H9 (cell line): Measurements from ENCODE around the gene BASP1. TPM values are rescaled to one million over a fixed set of nuclear protein-coding genes. Genes with fewer than 3 reads are reported as not detected.
"Not testable (repeated sequence)": the region's sequence is repeated elsewhere in the genome, so short reads cannot be mapped to it uniquely, and the experiment has no call there.

ENCODE experiments used
- DNase-seq: peaks from one replicate; pipeline ENCODE4 v3.0.0-alpha.2; 2017
- H2AFZ ChIP-seq: one replicate; pipeline ENCODE4 v1.6.1; 2013; ENCODE audit warnings: mild to moderate bottlenecking, low read length, control low read depth, moderate library complexity
- H2AK5ac ChIP-seq: 2 replicates; pipeline ENCODE4 v1.6.1; 2013; ENCODE audit warnings: low read length, control low read depth, mixed read lengths; ENCODE audit not compliant: insufficient read length
- H2BK120ac ChIP-seq: one replicate; pipeline ENCODE4 v1.6.1; 2013; ENCODE audit warnings: low read depth, mild to moderate bottlenecking, low read length, control low read depth, inconsistent platforms; ENCODE audit not compliant: poor library complexity, severe bottlenecking
- H2BK12ac ChIP-seq: 2 replicates; pipeline ENCODE4 v1.6.1; 2013; ENCODE audit warnings: low read length, control low read depth, mixed read lengths, low read depth; ENCODE audit not compliant: insufficient read length
- H2BK15ac ChIP-seq: 2 replicates; pipeline ENCODE4 v1.6.1; 2013; ENCODE audit warnings: low read depth, low read length, control low read depth
- H2BK20ac ChIP-seq: one replicate; pipeline ENCODE4 v1.6.1; 2013; ENCODE audit warnings: low read depth, mild to moderate bottlenecking, low read length, control low read depth, inconsistent platforms; ENCODE audit not compliant: poor library complexity, severe bottlenecking
- H2BK5ac ChIP-seq: 2 replicates; pipeline ENCODE4 v1.6.1; 2013; ENCODE audit warnings: low read length, control low read depth, mixed read lengths; ENCODE audit not compliant: insufficient read length
- H3K14ac ChIP-seq: 2 replicates; pipeline ENCODE4 v1.6.1; 2013; ENCODE audit warnings: low read length, control low read depth; ENCODE audit not compliant: insufficient read depth
- H3K18ac ChIP-seq: 2 replicates; pipeline ENCODE4 v1.6.1; 2013; ENCODE audit warnings: low read depth, mild to moderate bottlenecking, mixed read lengths, low read length, control low read depth; ENCODE audit not compliant: insufficient read length
- H3K23ac ChIP-seq: 2 replicates; pipeline ENCODE4 v1.6.1; 2013; ENCODE audit warnings: low read length, control low read depth, mixed read lengths, low read depth; ENCODE audit not compliant: insufficient read length
- H3K23me2 ChIP-seq: 2 replicates; pipeline ENCODE4 v1.6.1; 2013; ENCODE audit warnings: low read depth, mild to moderate bottlenecking, mixed read lengths, low read length, control low read depth; ENCODE audit not compliant: insufficient read length, poor library complexity, severe bottlenecking
- H3K27ac ChIP-seq: 2 replicates; pipeline ENCODE4 v1.5.1; 2013; ENCODE audit warnings: low read length, control low read depth, mixed read lengths, low read depth; ENCODE audit not compliant: insufficient read length
- H3K27me3 ChIP-seq: 2 replicates; pipeline ENCODE4 v1.6.1; 2013; ENCODE audit warnings: low read length, control low read depth, inconsistent platforms; ENCODE audit not compliant: insufficient read depth
- H3K4ac ChIP-seq: 2 replicates; pipeline ENCODE4 v1.6.1; 2013; ENCODE audit warnings: low read depth, mild to moderate bottlenecking, control low read depth, inconsistent platforms, low read length, moderate library complexity
- H3K4me1 ChIP-seq: 2 replicates; pipeline ENCODE4 v1.6.1; 2013; ENCODE audit warnings: low read length, control low read depth, inconsistent platforms; ENCODE audit not compliant: insufficient read depth
- H3K4me2 ChIP-seq: 2 replicates; pipeline ENCODE4 v1.6.1; 2013; ENCODE audit warnings: low read length, control low read depth, mixed read lengths; ENCODE audit not compliant: insufficient read length, insufficient read depth
- H3K56ac ChIP-seq: 2 replicates; pipeline ENCODE4 v1.6.1; 2013; ENCODE audit warnings: low read depth, mild to moderate bottlenecking, mixed read lengths, low read length, control low read depth; ENCODE audit not compliant: insufficient read length
- H3K79me1 ChIP-seq: 2 replicates; pipeline ENCODE4 v1.6.1; 2013; ENCODE audit warnings: low read depth, mild to moderate bottlenecking, moderate library complexity, low read length, control low read depth, inconsistent platforms; ENCODE audit not compliant: insufficient read depth, poor library complexity, severe bottlenecking
- H3K79me2 ChIP-seq: 2 replicates; pipeline ENCODE4 v1.6.1; 2013; ENCODE audit warnings: low read length, control low read depth, inconsistent platforms; ENCODE audit not compliant: insufficient read depth
- H3K9ac ChIP-seq: 2 replicates; pipeline ENCODE4 v1.6.1; 2013; ENCODE audit warnings: low read length, control low read depth, mixed read lengths; ENCODE audit not compliant: insufficient read length; ENCODE audit errors: extremely low read depth
- H3K9me3 ChIP-seq: one replicate; pipeline ENCODE4 v1.6.1; 2013; ENCODE audit warnings: low read depth, low read length, inconsistent platforms; ENCODE audit not compliant: control insufficient read depth
- H3T11ph ChIP-seq: one replicate; pipeline ENCODE4 v1.6.1; 2013; ENCODE audit warnings: mild to moderate bottlenecking, low read length, control low read depth, inconsistent platforms
- H4K20me1 ChIP-seq: one replicate; pipeline ENCODE4 v1.6.1; 2013; ENCODE audit not compliant: control insufficient read depth, insufficient read length, insufficient read depth
- H4K5ac ChIP-seq: 2 replicates; pipeline ENCODE4 v1.6.1; 2013; ENCODE audit warnings: low read depth, mild to moderate bottlenecking, mixed read lengths, low read length, control low read depth; ENCODE audit not compliant: insufficient read length
- H4K8ac ChIP-seq: replicated peaks from 2 replicates; pipeline ENCODE4 v1.6.1; 2013; ENCODE audit warnings: low read length, control low read depth, mixed read lengths, low read depth; ENCODE audit not compliant: insufficient read length
- H4K91ac ChIP-seq: 2 replicates; pipeline ENCODE4 v1.6.1; 2013; ENCODE audit warnings: low read depth, mild to moderate bottlenecking, moderate library complexity, mixed read lengths, low read length, control low read depth; ENCODE audit not compliant: insufficient read length
- H3K27ac Mint-ChIP-seq, 3 experiments: 2 replicates in 2 of 3; 3 replicates in 1 of 3; pipeline ENCODE4 v1.8.0; 2020 to 2021; ENCODE audit warnings: mixed read lengths in 3 of 3, mild to moderate bottlenecking in 1 of 3, moderate library complexity in 1 of 3
- H3K27me3 Mint-ChIP-seq: 2 replicates; pipeline ENCODE4 v1.8.0; 2021; ENCODE audit warnings: low read depth, mild to moderate bottlenecking, moderate library complexity, mixed read lengths
- H3K36me3 Mint-ChIP-seq, 3 experiments: 2 replicates in 2 of 3; 3 replicates in 1 of 3; pipeline ENCODE4 v1.8.0; 2020 to 2021; ENCODE audit warnings: low read depth in 3 of 3, mixed read lengths in 3 of 3; ENCODE audit not compliant: insufficient read depth in 1 of 3
- H3K4me1 Mint-ChIP-seq, 2 experiments: 2 replicates each; pipeline ENCODE4 v1.8.0; 2020; ENCODE audit warnings: mixed read lengths in 2 of 2
- H3K4me3 Mint-ChIP-seq, 2 experiments: 2 replicates in 1 of 2; 3 replicates in 1 of 2; pipeline ENCODE4 v1.8.0; 2020 to 2021; ENCODE audit warnings: mild to moderate bottlenecking in 2 of 2, mixed read lengths in 2 of 2, moderate library complexity in 1 of 2
- H3K9me3 Mint-ChIP-seq, 2 experiments: 2 replicates in 1 of 2; 3 replicates in 1 of 2; pipeline ENCODE4 v1.8.0; 2020; ENCODE audit warnings: mild to moderate bottlenecking in 2 of 2, mixed read lengths in 2 of 2, moderate library complexity in 1 of 2
- CTCF ChIP-seq: fragments of 200-600 bp; sonication (generic); conservative IDR thresholded peaks from 3 replicates; pipeline ENCODE4 v1.8.0; 2021; ENCODE audit warnings: antibody characterized with exemption, mild to moderate bottlenecking
- WGBS: extraction: QIAGEN DNeasy Blood & Tissue Kit; methylation state at CpG from one replicate; pipeline ENCODE4 v1.1.7; 2013; ENCODE audit warnings: missing lambda C conversion rate, low lambda C conversion rate, mixed read lengths; ENCODE audit not compliant: insufficient read length; ENCODE audit errors: extremely low coverage; 5-methylcytosine and 5-hydroxymethylcytosine counted together
- total RNA-seq: library from RNA; stranded (reverse); gene quantifications from 2 replicates; pipeline ENCODE4 v1.2.1, GENCODE V29; 2021

The BASP1 gene
- total RNA-seq, 1 experiment from 2014 or later: 180 TPM

DNA sequence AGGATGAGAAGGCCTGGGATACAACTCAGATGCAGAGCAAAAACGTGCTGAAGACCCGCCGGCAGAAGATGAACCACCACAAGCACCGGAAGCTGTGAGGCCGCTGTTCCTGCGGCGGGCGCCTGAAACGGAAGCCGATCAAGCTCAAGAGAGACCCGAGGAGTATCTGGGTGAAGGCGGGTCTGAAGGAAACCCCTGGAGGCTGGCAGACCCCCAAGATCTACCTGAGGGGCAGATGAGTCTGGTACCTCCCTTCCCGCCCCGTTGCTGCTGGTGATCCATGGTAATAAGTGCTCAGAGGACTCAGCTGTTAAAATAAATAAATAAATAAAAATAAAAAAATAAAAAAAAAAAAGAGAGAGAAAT lies 89.3 kb downstream of the BASP1 start:
- H3K9ac ChIP-seq: no peak overlapping the region
- Mint-ChIP-seq H3K27me3 (no peaks in the 10 kb centered on the region), H3K4me1 (peaks cover 20% of the 10 kb centered on the region in 2 experiments), H3K27ac (peak overlapping the region in 1 of 3 experiments; percentile 40; a peak in 1 of 7 replicates), H3K9me3 (no peaks in the 10 kb centered on the region; a peak in 4 of 5 replicates), H3K4me3 (no peak overlapping the region), H3K36me3 (peaks cover 0 to 4% (median 0%) of the 10 kb centered on the region in 3 experiments; a peak in 1 of 7 replicates)
- no peak overlapping the region for H2BK5ac ChIP-seq
- no peak for DNase-seq
- H4K20me1 ChIP-seq: no peaks in the 10 kb centered on the region
- H3K79me1 ChIP-seq: no peaks in the 10 kb centered on the region
- H4K5ac ChIP-seq: no peak overlapping the region
- no peak overlapping the region for H2BK12ac ChIP-seq
- no peak overlapping the region for H2BK15ac ChIP-seq
- no peak overlapping the region for H2AK5ac ChIP-seq
- H3K23ac ChIP-seq: no peak overlapping the region
- no peak overlapping the region; the same call in 1 of the 2 replicates for H3K14ac ChIP-seq
- H3K27me3 ChIP-seq: no peaks in the 10 kb centered on the region; the same call in 1 of the 2 replicates
- no CpG with 5 or more reads among the region's 14 CpGs for WGBS
- H3K79me2 ChIP-seq: no peaks in the 10 kb centered on the region
- no peak overlapping the region for H3K4me2 ChIP-seq
- H3K56ac ChIP-seq: no peak overlapping the region
- TF ChIP-seq CTCF: no peak
- no peak overlapping the region for H4K8ac ChIP-seq
- no peaks in the 10 kb centered on the region for H3K9me3 ChIP-seq
- H3T11ph ChIP-seq: no peak overlapping the region
- no peak overlapping the region for H2BK120ac ChIP-seq
- no peak overlapping the region for H3K18ac ChIP-seq
- H4K91ac ChIP-seq: no peak overlapping the region
- H3K4ac ChIP-seq: no peak overlapping the region
- no peak overlapping the region for H2AFZ ChIP-seq
- H3K23me2 ChIP-seq: no peaks in the 10 kb centered on the region
- no peak overlapping the region for H3K27ac ChIP-seq
- H2BK20ac ChIP-seq: no peak overlapping the region
- no peaks in the 10 kb centered on the region for H3K4me1 ChIP-seq

DNA sequence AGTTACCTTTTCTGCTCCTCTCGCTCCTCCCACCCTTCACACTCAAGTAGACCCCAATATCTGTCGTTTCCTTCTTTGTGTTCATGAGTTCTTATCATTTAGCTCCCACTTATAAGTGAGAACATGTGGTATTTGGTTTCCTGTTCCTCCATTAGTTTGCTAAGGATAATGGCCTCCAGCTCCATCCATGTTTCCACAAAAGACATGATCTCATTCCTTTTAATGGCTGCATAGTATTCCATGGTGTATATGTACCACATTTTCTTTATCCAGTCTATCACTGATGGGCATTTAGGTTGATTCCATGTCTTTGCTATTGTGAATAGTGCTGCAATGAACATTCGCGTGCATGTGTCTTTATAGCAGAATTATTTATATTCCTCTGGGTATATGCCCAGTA lies 90.0 kb downstream of the BASP1 start:
- not testable (repeated sequence) for H2AK5ac ChIP-seq, H3K9ac ChIP-seq, H4K91ac ChIP-seq, H2BK12ac ChIP-seq, H2BK15ac ChIP-seq, H4K20me1 ChIP-seq, H3K27ac ChIP-seq, H2BK5ac ChIP-seq, H3K36me3 Mint-ChIP-seq, DNase-seq, H3K4me2 ChIP-seq, H3K56ac ChIP-seq, H3K4ac ChIP-seq, H3K9me3 Mint-ChIP-seq, H2BK120ac ChIP-seq, H3K27me3 Mint-ChIP-seq, H2BK20ac ChIP-seq, H3K4me1 ChIP-seq, H3K79me2 ChIP-seq, H3K18ac ChIP-seq, H3K4me3 Mint-ChIP-seq, H4K5ac ChIP-seq, H3K27me3 ChIP-seq, H3K9me3 ChIP-seq, H4K8ac ChIP-seq, H3K23me2 ChIP-seq, H3K23ac ChIP-seq, H3K79me1 ChIP-seq, H3K27ac Mint-ChIP-seq, H3T11ph ChIP-seq, H2AFZ ChIP-seq, H3K14ac ChIP-seq
- peaks cover 22% of the 10 kb centered on the region in 2 experiments for H3K4me1 Mint-ChIP-seq
- no CpG with 5 or more reads among the region's 4 CpGs for WGBS
